ENCODE results near the gene TMEM181. TPM values are rescaled to one million over a fixed set of nuclear protein-coding genes. Genes with fewer than 3 reads are reported as not detected.
"Not testable (repeated sequence)": the region's sequence is repeated elsewhere in the genome, so short reads cannot be mapped to it uniquely, and the experiment has no call there.

The TMEM181 gene
- total RNA-seq, 1 donor from 2014 or later: 31.0 TPM

DNA sequence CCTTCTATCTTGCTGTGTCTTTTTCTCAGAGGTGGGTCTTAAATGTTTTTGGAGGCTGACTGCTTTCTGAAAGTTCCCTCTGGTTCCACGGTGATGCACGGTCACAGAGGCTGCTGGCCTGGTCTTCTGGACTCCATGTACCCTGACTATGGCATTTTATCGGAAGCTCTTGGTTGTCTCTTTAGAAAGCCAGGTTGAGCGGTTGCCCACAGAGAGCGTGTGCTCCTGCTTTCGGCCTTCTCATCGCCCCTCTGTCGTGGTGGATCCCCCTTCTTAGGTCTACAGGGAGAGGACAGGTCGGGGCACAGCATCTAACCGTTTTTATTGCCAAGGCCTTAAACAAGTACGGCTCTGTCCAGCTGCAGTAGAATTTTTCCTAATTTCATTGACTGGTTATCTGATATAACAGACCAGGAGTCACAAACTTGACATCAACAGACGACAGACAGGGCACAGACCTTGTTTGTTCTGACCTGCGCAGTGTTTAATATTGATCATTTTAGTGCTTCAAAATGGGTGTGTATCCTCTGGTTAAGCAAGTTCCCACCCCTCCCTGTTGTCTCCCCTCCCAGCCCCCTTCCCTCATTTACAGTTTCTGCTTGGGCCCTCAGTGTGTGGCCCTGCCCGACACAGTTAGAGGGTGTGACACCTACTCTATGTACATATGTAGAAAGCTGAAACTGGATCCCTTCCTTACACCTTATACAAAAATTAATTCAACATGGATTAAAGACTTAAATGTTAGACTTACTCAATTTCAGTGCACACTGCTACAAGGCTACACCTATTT is 114.6 kb downstream of the TMEM181 start:
- H3K4me3 ChIP-seq (ENCODE audit: insufficient read depth, low read depth, low read length): no peak overlapping the region
- H3K27ac ChIP-seq (ENCODE audit: low read depth, low read length): no peak overlapping the region
- no peaks in the 10 kb centered on the region for H3K79me2 ChIP-seq (ENCODE audit: insufficient read depth, low read length)
- H3K27me3 Mint-ChIP-seq (ENCODE audit: low read depth, unreplicated experiment): peaks cover 10% of the 10 kb centered on the region
- H4K20me1 ChIP-seq (ENCODE audit: insufficient read depth, low read length): no peaks in the 10 kb centered on the region
- no peak overlapping the region for H3K9ac ChIP-seq (ENCODE audit: low read length)
- no peak overlapping the region for H2AFZ ChIP-seq (ENCODE audit: low read depth, low read length)
- no peaks in the 10 kb centered on the region for H3K36me3 Mint-ChIP-seq (ENCODE audit: low read depth, unreplicated experiment)
- H3K36me3 ChIP-seq (ENCODE audit: insufficient read depth, low read length): no peaks in the 10 kb centered on the region
- H3K9me3 ChIP-seq (ENCODE audit: insufficient read depth, low read depth, low read length): no peaks in the 10 kb centered on the region
- no peak for FAIRE-seq
- peaks cover 3% of the 10 kb centered on the region for H3K4me1 Mint-ChIP-seq (ENCODE audit: low read depth, unreplicated experiment)
- H3K9me3 Mint-ChIP-seq (ENCODE audit: unreplicated experiment): no peaks in the 10 kb centered on the region
- no peak for TF ChIP-seq EZH2 (IDR thresholded peaks at IDR 0.05; ENCODE audit: insufficient read depth, low read length)
- TF ChIP-seq, protein P1, sequence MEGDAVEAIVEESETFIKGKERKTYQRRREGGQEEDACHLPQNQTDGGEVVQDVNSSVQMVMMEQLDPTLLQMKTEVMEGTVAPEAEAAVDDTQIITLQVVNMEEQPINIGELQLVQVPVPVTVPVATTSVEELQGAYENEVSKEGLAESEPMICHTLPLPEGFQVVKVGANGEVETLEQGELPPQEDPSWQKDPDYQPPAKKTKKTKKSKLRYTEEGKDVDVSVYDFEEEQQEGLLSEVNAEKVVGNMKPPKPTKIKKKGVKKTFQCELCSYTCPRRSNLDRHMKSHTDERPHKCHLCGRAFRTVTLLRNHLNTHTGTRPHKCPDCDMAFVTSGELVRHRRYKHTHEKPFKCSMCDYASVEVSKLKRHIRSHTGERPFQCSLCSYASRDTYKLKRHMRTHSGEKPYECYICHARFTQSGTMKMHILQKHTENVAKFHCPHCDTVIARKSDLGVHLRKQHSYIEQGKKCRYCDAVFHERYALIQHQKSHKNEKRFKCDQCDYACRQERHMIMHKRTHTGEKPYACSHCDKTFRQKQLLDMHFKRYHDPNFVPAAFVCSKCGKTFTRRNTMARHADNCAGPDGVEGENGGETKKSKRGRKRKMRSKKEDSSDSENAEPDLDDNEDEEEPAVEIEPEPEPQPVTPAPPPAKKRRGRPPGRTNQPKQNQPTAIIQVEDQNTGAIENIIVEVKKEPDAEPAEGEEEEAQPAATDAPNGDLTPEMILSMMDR (IDR thresholded peaks at IDR 0.05; ENCODE audit: insufficient read depth, low read depth, low read length): no peak
- no peak for DNase-seq (ENCODE audit: low read depth)
- H3K27me3 ChIP-seq (ENCODE audit: insufficient read depth, low read length): no peaks in the 10 kb centered on the region
- peaks cover under 1% of the 10 kb centered on the region for H3K4me1 ChIP-seq (ENCODE audit: insufficient read depth, low read length)
- no peak overlapping the region for H3K4me2 ChIP-seq (ENCODE audit: low read length)
- H3K27ac Mint-ChIP-seq (ENCODE audit: unreplicated experiment): no peak overlapping the region
- H3K4me3 Mint-ChIP-seq (ENCODE audit: unreplicated experiment): no peak overlapping the region

DNA sequence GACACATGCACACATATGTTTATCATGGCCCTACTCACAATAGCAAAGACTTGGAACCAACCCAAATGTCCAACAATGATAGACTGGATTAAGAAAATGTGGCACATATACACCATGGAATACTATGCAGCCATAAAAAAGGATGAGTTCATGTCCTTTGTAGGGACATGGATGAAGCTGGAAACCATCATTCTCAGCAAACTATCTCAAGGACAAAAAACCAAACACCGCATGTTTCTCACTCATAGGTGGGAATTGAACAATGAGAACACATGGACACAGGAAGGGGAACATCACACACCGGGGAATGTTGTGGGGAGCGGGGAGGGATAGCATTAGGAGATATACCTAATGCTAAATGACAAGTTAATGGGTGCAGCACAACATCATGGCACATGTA is 117.2 kb downstream of the TMEM181 start:
- H3K27ac Mint-ChIP-seq (ENCODE audit: unreplicated experiment); H3K36me3 Mint-ChIP-seq (ENCODE audit: low read depth, unreplicated experiment); H3K4me3 Mint-ChIP-seq (ENCODE audit: unreplicated experiment); DNase-seq (ENCODE audit: low read depth); H3K36me3 ChIP-seq (ENCODE audit: insufficient read depth, low read length); H3K4me1 Mint-ChIP-seq (ENCODE audit: low read depth, unreplicated experiment); H2AFZ ChIP-seq (ENCODE audit: low read depth, low read length); H3K27me3 Mint-ChIP-seq (ENCODE audit: low read depth, unreplicated experiment); H3K4me1 ChIP-seq (ENCODE audit: insufficient read depth, low read length); H3K9ac ChIP-seq (ENCODE audit: low read length); H3K79me2 ChIP-seq (ENCODE audit: insufficient read depth, low read length); H3K27ac ChIP-seq (ENCODE audit: low read depth, low read length); H3K4me2 ChIP-seq (ENCODE audit: low read length); H4K20me1 ChIP-seq (ENCODE audit: insufficient read depth, low read length); H3K27me3 ChIP-seq (ENCODE audit: insufficient read depth, low read length); H3K9me3 ChIP-seq (ENCODE audit: insufficient read depth, low read depth, low read length); H3K4me3 ChIP-seq (ENCODE audit: insufficient read depth, low read depth, low read length); FAIRE-seq; H3K9me3 Mint-ChIP-seq (ENCODE audit: unreplicated experiment): not testable (repeated sequence)

DNA sequence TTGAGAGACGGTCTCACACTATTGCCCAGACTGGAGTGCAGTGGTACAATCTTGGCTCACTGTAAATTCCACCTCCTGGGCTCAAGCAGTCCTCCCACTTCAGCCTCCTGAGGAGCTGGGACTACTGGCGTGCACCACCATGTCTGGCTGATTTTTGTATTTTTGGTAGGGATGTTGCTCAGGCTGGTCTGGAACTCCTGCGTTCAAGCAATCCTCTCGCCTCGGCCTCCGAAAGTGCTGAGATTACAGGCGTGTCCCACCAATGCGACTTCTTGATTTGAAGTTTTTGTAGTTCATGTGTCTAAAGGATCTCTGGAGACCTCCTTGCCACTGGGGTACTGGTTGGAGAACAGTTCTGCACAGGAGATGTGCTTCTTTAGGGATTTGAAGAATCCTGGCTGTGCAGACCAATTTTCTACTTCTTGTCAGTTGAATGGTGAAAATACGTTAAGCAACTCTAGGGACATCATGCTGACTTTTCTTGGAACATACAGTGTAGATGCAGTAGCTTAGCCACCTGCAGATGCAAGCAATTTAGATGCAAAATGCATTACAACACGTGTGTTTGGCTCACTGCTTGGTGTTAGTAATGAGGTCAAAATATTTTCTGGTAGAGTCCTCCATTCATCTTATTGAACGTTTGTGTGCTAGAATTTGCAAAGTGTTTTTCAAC is 118.2 kb downstream of the TMEM181 start:
- Histone ChIP-seq H3K9ac (ENCODE audit: low read length) (no peak overlapping the region), H3K4me2 (ENCODE audit: low read length) (no peak overlapping the region), H3K79me2 (ENCODE audit: insufficient read depth, low read length) (no peaks in the 10 kb centered on the region), H3K27ac (ENCODE audit: low read depth, low read length) (no peak overlapping the region), H3K4me3 (ENCODE audit: insufficient read depth, low read depth, low read length) (no peak overlapping the region), H3K36me3 (ENCODE audit: insufficient read depth, low read length) (no peaks in the 10 kb centered on the region), H3K9me3 (ENCODE audit: insufficient read depth, low read depth, low read length) (no peaks in the 10 kb centered on the region), H3K27me3 (ENCODE audit: insufficient read depth, low read length) (no peaks in the 10 kb centered on the region), H3K4me1 (ENCODE audit: insufficient read depth, low read length) (no peaks in the 10 kb centered on the region), H4K20me1 (ENCODE audit: insufficient read depth, low read length) (no peaks in the 10 kb centered on the region), H2AFZ (ENCODE audit: low read depth, low read length) (no peak overlapping the region)
- TF ChIP-seq, protein P1 (IDR thresholded peaks at IDR 0.05; ENCODE audit: insufficient read depth, low read depth, low read length): no peak
- TF ChIP-seq EZH2 (IDR thresholded peaks at IDR 0.05; ENCODE audit: insufficient read depth, low read length): no peak
- H3K36me3 Mint-ChIP-seq (ENCODE audit: low read depth, unreplicated experiment): no peaks in the 10 kb centered on the region
- no peak overlapping the region for H3K27ac Mint-ChIP-seq (ENCODE audit: unreplicated experiment)
- peaks cover 9% of the 10 kb centered on the region for H3K27me3 Mint-ChIP-seq (ENCODE audit: low read depth, unreplicated experiment)
- H3K4me3 Mint-ChIP-seq (ENCODE audit: unreplicated experiment): no peak overlapping the region
- no peaks in the 10 kb centered on the region for H3K4me1 Mint-ChIP-seq (ENCODE audit: low read depth, unreplicated experiment)
- no peak for FAIRE-seq
- no peaks in the 10 kb centered on the region for H3K9me3 Mint-ChIP-seq (ENCODE audit: unreplicated experiment)
- no peak for DNase-seq (ENCODE audit: low read depth)
